SU-DHL-6 (cell line): Measurements from ENCODE around the gene KRT6A.

ENCODE experiments used
- H2AFZ ChIP-seq: fragments of 200-600 bp; sonication (generic); 2 replicates; pipeline ENCODE4 v1.6.1; 2014; ENCODE audit warnings: low read depth, mild to moderate bottlenecking, moderate library complexity, mixed read lengths, antibody characterized with exemption, low read length; ENCODE audit not compliant: severe bottlenecking
- H3F3A ChIP-seq: fragments of 200-600 bp; shearing (Covaris generic); 2 replicates; pipeline ENCODE4 v1.6.0; 2016; ENCODE audit warnings: antibody characterized with exemption, mild to moderate bottlenecking; ENCODE audit not compliant: insufficient read depth
- H3K27ac ChIP-seq: fragments of 200-600 bp; sonication (generic); 2 replicates; pipeline ENCODE4 v1.5.1; 2016; ENCODE audit warnings: low read depth, mild to moderate bottlenecking, low read length, moderate library complexity, mixed read lengths
- H3K27me3 ChIP-seq: fragments of 200-600 bp; sonication (generic), shearing (Covaris generic); 2 replicates; pipeline ENCODE4 v1.6.0; 2014; ENCODE audit warnings: mild to moderate bottlenecking, low read length
- H3K36me3 ChIP-seq: fragments of 200-600 bp; sonication (generic); 2 replicates; pipeline ENCODE4 v1.6.1; 2014; ENCODE audit warnings: mild to moderate bottlenecking, low read length, mixed read lengths
- H3K4me2 ChIP-seq: fragments of 300-600, 200-600 bp; shearing (Covaris generic), sonication (generic); 2 replicates; pipeline ENCODE4 v1.6.0; 2014; ENCODE audit warnings: low read length, low read depth, mild to moderate bottlenecking; ENCODE audit not compliant: poor library complexity, severe bottlenecking
- H3K4me3 ChIP-seq: fragments of 200-600 bp; sonication (generic); 2 replicates; pipeline ENCODE4 v1.5.1; 2014; ENCODE audit warnings: antibody characterized with exemption, low read length, mild to moderate bottlenecking, mixed read lengths; ENCODE audit not compliant: insufficient read depth, poor library complexity, severe bottlenecking
- H3K79me2 ChIP-seq: fragments of 200-600 bp; sonication (generic); 2 replicates; pipeline ENCODE4 v1.6.1; 2014; ENCODE audit warnings: mild to moderate bottlenecking, low read length, moderate library complexity; ENCODE audit not compliant: insufficient read depth
- H3K9ac ChIP-seq: fragments of 200-600 bp; sonication (generic); 2 replicates; pipeline ENCODE4 v1.7.0; 2014; ENCODE audit warnings: mild to moderate bottlenecking, low read length
- H3K9me2 ChIP-seq: fragments of 200-600 bp; sonication (generic); replicated peaks from 2 replicates; pipeline ENCODE4 v1.6.1; 2014; ENCODE audit warnings: low read length; ENCODE audit not compliant: insufficient read depth
- H3K9me3 ChIP-seq: fragments of 200-600 bp; sonication (generic); 2 replicates; pipeline ENCODE4 v1.6.1; 2014; ENCODE audit warnings: low read length, mixed read lengths; ENCODE audit not compliant: insufficient read depth
- H4K20me1 ChIP-seq: fragments of 200-600 bp; sonication (generic); 2 replicates; pipeline ENCODE4 v1.6.1; 2014; ENCODE audit warnings: low read depth, mild to moderate bottlenecking, antibody characterized with exemption, low read length, moderate library complexity, mixed read lengths
- CTCF ChIP-seq: fragments of 200-600 bp; sonication (generic); IDR thresholded peaks from one replicate; pipeline ENCODE4 v1.5.1; 2017; ENCODE audit warnings: antibody characterized with exemption, mild to moderate bottlenecking, low read length, moderate library complexity; ENCODE audit not compliant: insufficient read depth, poor library complexity, severe bottlenecking
- EZH2phosphoT487 ChIP-seq: fragments of 200-600 bp; sonication (generic), shearing (Covaris generic); conservative IDR thresholded peaks from 2 replicates; pipeline ENCODE4 v1.6.1; 2018; ENCODE audit warnings: mild to moderate bottlenecking, antibody characterized with exemption, low read length, moderate library complexity, mixed read lengths

The KRT6A gene

GRCh38 chr12:52534482-52534881 lies 41.4 kb upstream of the KRT6A start:
- H2AFZ ChIP-seq, result no peak overlapping the region
- no peaks in the 10 kb centered on the region for H3K79me2 ChIP-seq
- H3K4me3 ChIP-seq, result no peak overlapping the region
- no peak overlapping the region for H3K27ac ChIP-seq
- H3K9me2 ChIP-seq, result no peaks in the 10 kb centered on the region
- TF ChIP-seq EZH2phosphoT487 (no peak), CTCF (no peak)
- no peaks in the 10 kb centered on the region for H3K36me3 ChIP-seq
- no peak overlapping the region for H3K9ac ChIP-seq
- H3K27me3 ChIP-seq, result no peaks in the 10 kb centered on the region
- no peak overlapping the region for H3K4me2 ChIP-seq
- no peaks in the 10 kb centered on the region for H3K9me3 ChIP-seq
- H4K20me1 ChIP-seq, result no peaks in the 10 kb centered on the region
- H3F3A ChIP-seq, result no peaks in the 10 kb centered on the region

GRCh38 chr12:52533686-52534470 lies 40.8 kb upstream of the KRT6A start:
- no peak overlapping the region for H3K4me3 ChIP-seq

GRCh38 chr12:52532636-52533035 lies 39.6 kb upstream of the KRT6A start:
- no peak overlapping the region for H3K27ac ChIP-seq
- no peak overlapping the region for H3K9ac ChIP-seq
- no peak overlapping the region for H3K4me2 ChIP-seq
- no peaks in the 10 kb centered on the region for H3K9me3 ChIP-seq
- H3K4me3 ChIP-seq, result no peak overlapping the region
- no peaks in the 10 kb centered on the region for H3K36me3 ChIP-seq
- H2AFZ ChIP-seq, result no peak overlapping the region
- H3F3A ChIP-seq, result no peaks in the 10 kb centered on the region
- H3K79me2 ChIP-seq, result no peaks in the 10 kb centered on the region
- no peaks in the 10 kb centered on the region for H3K27me3 ChIP-seq
- no peaks in the 10 kb centered on the region for H3K9me2 ChIP-seq
- no peaks in the 10 kb centered on the region for H4K20me1 ChIP-seq
- no peak for TF ChIP-seq CTCF
- no peak for TF ChIP-seq EZH2phosphoT487

More at GRCh38 chr12:52533686-52534470, 40.8 kb upstream of the KRT6A start:
- Histone ChIP-seq H2AFZ (no peak overlapping the region), H3K4me2 (no peak overlapping the region), H3K27me3 (no peaks in the 10 kb centered on the region), H3K9ac (no peak overlapping the region), H3K79me2 (no peaks in the 10 kb centered on the region), H3K9me2 (no peaks in the 10 kb centered on the region), H4K20me1 (no peaks in the 10 kb centered on the region), H3K27ac (no peak overlapping the region), H3F3A (no peaks in the 10 kb centered on the region), H3K36me3 (no peaks in the 10 kb centered on the region), H3K9me3 (no peaks in the 10 kb centered on the region)
- no peak for TF ChIP-seq EZH2phosphoT487
- no peak for TF ChIP-seq CTCF
